ENCODE data around the gene BCAS4.

Gene BCAS4

GRCh38 chr20:50874758-50875665, 80.2 kb downstream of the BCAS4 start:
- WGBS, 2 donors (ENCODE audit: extremely low coverage in 2 of 2, insufficient read length in 2 of 2, insufficient replicate concordance in 1 of 2) = no CpG with 5 or more reads among the region's 28 CpGs
- H3K4ac ChIP-seq (ENCODE audit: low read length) = no peak overlapping the region
- peaks cover 26 to 35% of the 10 kb centered on the region in 2 donors for H3K4me1 ChIP-seq (ENCODE audit: control insufficient read depth in 2 of 2, insufficient read depth in 1 of 2, low read depth in 1 of 2, low read length in 2 of 2)
- H3K14ac ChIP-seq (ENCODE audit: low read length) = no peak overlapping the region
- peak overlapping the region; percentile 19 for H3K18ac ChIP-seq (ENCODE audit: low read length)
- no peak overlapping the region for H3K27ac ChIP-seq (replicated peaks; ENCODE audit: low read length)
- peak overlapping the region; percentile 60 for H3K23ac ChIP-seq (ENCODE audit: low read depth, low read length, poor library complexity)
- no peak overlapping the region for H2BK12ac ChIP-seq (ENCODE audit: low read length)
- peak overlapping the region; percentile 60 for H2AK5ac ChIP-seq (ENCODE audit: low read depth, low read length)
- H2BK5ac ChIP-seq (ENCODE audit: low read length) = peak overlapping the region; percentile 60
- peaks cover 9% of the 10 kb centered on the region for H3K79me1 ChIP-seq (ENCODE audit: low read depth, low read length)
- H2BK15ac ChIP-seq (ENCODE audit: low read length) = peak overlapping the region; percentile 71
- H3K4me3 ChIP-seq (ENCODE audit: low read length in 2 of 2) = no peak overlapping the region
- no peaks in the 10 kb centered on the region for H3K27me3 ChIP-seq (ENCODE audit: control insufficient read depth in 3 of 3, insufficient read depth in 3 of 3, low read depth in 1 of 3, low read length in 3 of 3)
- no peak for DNase-seq (ENCODE audit: low spot score)
- H2AFZ ChIP-seq (ENCODE audit: low read length) = no peak overlapping the region
- H3K4me2 ChIP-seq (ENCODE audit: insufficient read depth, low read length, poor library complexity, severe bottlenecking) = no peak overlapping the region
- no peaks in the 10 kb centered on the region for H3K9me3 ChIP-seq (replicated peaks in 1 of 2; ENCODE audit: control insufficient read depth in 2 of 2, insufficient read depth in 1 of 2, low read depth in 1 of 2, low read length in 2 of 2)
- H2BK120ac ChIP-seq (ENCODE audit: low read depth, low read length) = no peak overlapping the region
- H3K36me3 ChIP-seq (replicated peaks in 1 of 2; ENCODE audit: control insufficient read depth in 2 of 2, insufficient read depth in 2 of 2, low read length in 2 of 2) = peaks cover 9 to 14% of the 10 kb centered on the region in 2 donors
- H3K9ac ChIP-seq (ENCODE audit: low read depth, low read length, poor library complexity) = no peak overlapping the region
- H4K8ac ChIP-seq (ENCODE audit: low read depth, low read length) = no peak overlapping the region
- H4K91ac ChIP-seq (ENCODE audit: low read depth, low read length, poor library complexity) = no peak overlapping the region

GRCh38 chr20:50876063-50876685, 81.3 kb downstream of the BCAS4 start:
- Histone ChIP-seq H3K4me3 (ENCODE audit: low read length in 2 of 2) (no peak overlapping the region), H2AK5ac (ENCODE audit: low read depth, low read length) (no peak overlapping the region), H3K18ac (ENCODE audit: low read length) (no peak overlapping the region), H3K9me3 (replicated peaks in 1 of 2; ENCODE audit: control insufficient read depth in 2 of 2, insufficient read depth in 1 of 2, low read depth in 1 of 2, low read length in 2 of 2) (no peaks in the 10 kb centered on the region), H4K8ac (ENCODE audit: low read depth, low read length) (peak overlapping the region; percentile 17), H3K9ac (ENCODE audit: low read depth, low read length, poor library complexity) (no peak overlapping the region), H3K36me3 (replicated peaks in 1 of 2; ENCODE audit: control insufficient read depth in 2 of 2, insufficient read depth in 2 of 2, low read length in 2 of 2) (peaks cover 9 to 14% of the 10 kb centered on the region in 2 donors), H3K14ac (ENCODE audit: low read length) (no peak overlapping the region), H3K4me2 (ENCODE audit: insufficient read depth, low read length, poor library complexity, severe bottlenecking) (no peak overlapping the region), H3K79me1 (ENCODE audit: low read depth, low read length) (peaks cover 9% of the 10 kb centered on the region), H3K4ac (ENCODE audit: low read length) (no peak overlapping the region), H3K27ac (replicated peaks; ENCODE audit: low read length) (no peak overlapping the region), H2BK12ac (ENCODE audit: low read length) (no peak overlapping the region), H2AFZ (ENCODE audit: low read length) (no peak overlapping the region), H3K4me1 (ENCODE audit: control insufficient read depth in 2 of 2, insufficient read depth in 1 of 2, low read depth in 1 of 2, low read length in 2 of 2) (peaks cover 19 to 24% of the 10 kb centered on the region in 2 donors), H3K23ac (ENCODE audit: low read depth, low read length, poor library complexity) (no peak overlapping the region), H3K27me3 (ENCODE audit: control insufficient read depth in 3 of 3, insufficient read depth in 3 of 3, low read depth in 1 of 3, low read length in 3 of 3) (no peaks in the 10 kb centered on the region), H2BK15ac (ENCODE audit: low read length) (no peak overlapping the region), H2BK5ac (ENCODE audit: low read length) (no peak overlapping the region), H2BK120ac (ENCODE audit: low read depth, low read length) (no peak overlapping the region), H4K91ac (ENCODE audit: low read depth, low read length, poor library complexity) (no peak overlapping the region)
- no peak for DNase-seq (ENCODE audit: low spot score)
- no CpG with 5 or more reads among the region's 19 CpGs for WGBS, 2 donors (ENCODE audit: extremely low coverage in 2 of 2, insufficient read length in 2 of 2, insufficient replicate concordance in 1 of 2)

- Histone ChIP-seq H3K4me1 (ENCODE audit: control insufficient read depth in 2 of 2, insufficient read depth in 1 of 2, low read depth in 1 of 2, low read length in 2 of 2) (peaks cover 13 to 18% of the 10 kb centered on the region in 2 donors), H3K14ac (ENCODE audit: low read length) (no peak overlapping the region), H3K27me3 (ENCODE audit: control insufficient read depth in 3 of 3, insufficient read depth in 3 of 3, low read depth in 1 of 3, low read length in 3 of 3) (no peaks in the 10 kb centered on the region), H2BK120ac (ENCODE audit: low read depth, low read length) (no peak overlapping the region), H4K91ac (ENCODE audit: low read depth, low read length, poor library complexity) (no peak overlapping the region), H3K23ac (ENCODE audit: low read depth, low read length, poor library complexity) (no peak overlapping the region), H3K36me3 (replicated peaks in 1 of 2; ENCODE audit: control insufficient read depth in 2 of 2, insufficient read depth in 2 of 2, low read length in 2 of 2) (peaks cover 9 to 14% of the 10 kb centered on the region in 2 donors), H3K27ac (replicated peaks; ENCODE audit: low read length) (no peak overlapping the region), H3K4me3 (ENCODE audit: low read length in 2 of 2) (peak overlapping the region in 1 of 2 donors; percentile 42), H2AFZ (ENCODE audit: low read length) (no peak overlapping the region), H2BK5ac (ENCODE audit: low read length) (no peak overlapping the region), H3K9ac (ENCODE audit: low read depth, low read length, poor library complexity) (no peak overlapping the region), H2BK15ac (ENCODE audit: low read length) (no peak overlapping the region), H3K9me3 (replicated peaks in 1 of 2; ENCODE audit: control insufficient read depth in 2 of 2, insufficient read depth in 1 of 2, low read depth in 1 of 2, low read length in 2 of 2) (no peaks in the 10 kb centered on the region), H3K18ac (ENCODE audit: low read length) (no peak overlapping the region), H3K4me2 (ENCODE audit: insufficient read depth, low read length, poor library complexity, severe bottlenecking) (no peak overlapping the region), H3K79me1 (ENCODE audit: low read depth, low read length) (peaks cover 9% of the 10 kb centered on the region), H3K4ac (ENCODE audit: low read length) (no peak overlapping the region), H2BK12ac (ENCODE audit: low read length) (no peak overlapping the region), H4K8ac (ENCODE audit: low read depth, low read length) (peak overlapping the region; percentile 82), H2AK5ac (ENCODE audit: low read depth, low read length) (no peak overlapping the region)
- WGBS, 2 donors (ENCODE audit: extremely low coverage in 2 of 2, insufficient read length in 2 of 2, insufficient replicate concordance in 1 of 2) = no CpG with 5 or more reads among the region's 7 CpGs
- no peak for DNase-seq (ENCODE audit: low spot score)
Observed at GRCh38 chr20:50876816-50877215, 82.0 kb downstream of the BCAS4 start.

- Histone ChIP-seq H3K18ac (ENCODE audit: low read length) (no peak overlapping the region), H3K36me3 (replicated peaks in 1 of 2; ENCODE audit: control insufficient read depth in 2 of 2, insufficient read depth in 2 of 2, low read length in 2 of 2) (peaks cover 9 to 14% of the 10 kb centered on the region in 2 donors), H3K79me1 (ENCODE audit: low read depth, low read length) (peaks cover 9% of the 10 kb centered on the region), H3K27ac (replicated peaks; ENCODE audit: low read length) (no peak overlapping the region), H2AK5ac (ENCODE audit: low read depth, low read length) (no peak overlapping the region), H3K9ac (ENCODE audit: low read depth, low read length, poor library complexity) (no peak overlapping the region), H3K4me3 (ENCODE audit: low read length in 2 of 2) (no peak overlapping the region), H4K8ac (ENCODE audit: low read depth, low read length) (no peak overlapping the region), H2BK120ac (ENCODE audit: low read depth, low read length) (no peak overlapping the region), H3K27me3 (ENCODE audit: control insufficient read depth in 3 of 3, insufficient read depth in 3 of 3, low read depth in 1 of 3, low read length in 3 of 3) (no peaks in the 10 kb centered on the region), H2BK12ac (ENCODE audit: low read length) (no peak overlapping the region), H3K9me3 (replicated peaks in 1 of 2; ENCODE audit: control insufficient read depth in 2 of 2, insufficient read depth in 1 of 2, low read depth in 1 of 2, low read length in 2 of 2) (no peaks in the 10 kb centered on the region), H3K4me1 (ENCODE audit: control insufficient read depth in 2 of 2, insufficient read depth in 1 of 2, low read depth in 1 of 2, low read length in 2 of 2) (peaks cover 13 to 18% of the 10 kb centered on the region in 2 donors), H2AFZ (ENCODE audit: low read length) (no peak overlapping the region), H3K4ac (ENCODE audit: low read length) (no peak overlapping the region), H2BK15ac (ENCODE audit: low read length) (no peak overlapping the region), H2BK5ac (ENCODE audit: low read length) (no peak overlapping the region), H3K14ac (ENCODE audit: low read length) (no peak overlapping the region), H4K91ac (ENCODE audit: low read depth, low read length, poor library complexity) (no peak overlapping the region), H3K23ac (ENCODE audit: low read depth, low read length, poor library complexity) (no peak overlapping the region), H3K4me2 (ENCODE audit: insufficient read depth, low read length, poor library complexity, severe bottlenecking) (no peak overlapping the region)
- no peak for DNase-seq (ENCODE audit: low spot score)
- no CpG with 5 or more reads among the region's 6 CpGs for WGBS, 2 donors (ENCODE audit: extremely low coverage in 2 of 2, insufficient read length in 2 of 2, insufficient replicate concordance in 1 of 2)
Observed at GRCh38 chr20:50877232-50877743, 82.4 kb downstream of the BCAS4 start.

Data from neuronal stem cell (in vitro differentiated cells).